HEK293T (cell line): ENCODE results near the gene LIMCH1.

Experiments used
- CTCF ChIA-PET: fragments of 350-600 bp; formaldehyde crosslinking; extraction: SDS; loops from one replicate; lab custom pipeline; 2021; ENCODE audit warnings: antibody characterized with exemption, inconsistent platforms; lab: Yijun Ruan, JAX
- POLR2A ChIA-PET: fragments of 350-600 bp; formaldehyde crosslinking; extraction: SDS; loops from one replicate; lab custom pipeline; 2020; ENCODE audit warnings: antibody characterized with exemption, inconsistent platforms; lab: Yijun Ruan, JAX
- DNase-seq: peaks from one replicate; pipeline ENCODE4 v3.0.0; 2012; ENCODE audit warnings: mixed read lengths; ENCODE audit errors: extremely low spot score
- ARNT ChIP-seq: fragments of 450-650 bp; IDR thresholded peaks from 2 replicates; pipeline ENCODE4 v1.6.1; 2017; ENCODE audit warnings: mild to moderate bottlenecking
- BHLHE40 ChIP-seq: fragments of 450-650 bp; IDR thresholded peaks from 2 replicates; pipeline ENCODE4 v1.6.1; 2016; ENCODE audit warnings: mild to moderate bottlenecking, moderate library complexity, borderline replicate concordance
- CTBP1 ChIP-seq: fragments of 450-650 bp; IDR thresholded peaks from 2 replicates; pipeline ENCODE4 v1.6.1; 2016; ENCODE audit warnings: borderline replicate concordance
- ELF4 ChIP-seq: fragments of 450-650 bp; IDR thresholded peaks from 2 replicates; pipeline ENCODE4 v1.6.1; 2017; ENCODE audit warnings: antibody characterized with exemption
- FOXA1 ChIP-seq: fragments of 450-650 bp; IDR thresholded peaks from 2 replicates; pipeline ENCODE4 v1.6.1; 2016; ENCODE audit warnings: mild to moderate bottlenecking
- FOXK2 ChIP-seq: fragments of 450-650 bp; IDR thresholded peaks from 2 replicates; pipeline ENCODE4 v1.6.1; 2016; ENCODE audit warnings: mild to moderate bottlenecking
- FOXM1 ChIP-seq: fragments of 450-650 bp; IDR thresholded peaks from 2 replicates; pipeline ENCODE4 v1.6.1; 2017; ENCODE audit warnings: mild to moderate bottlenecking, borderline replicate concordance
- HDGF ChIP-seq: fragments of 450-650 bp; IDR thresholded peaks from 2 replicates; pipeline ENCODE4 v1.6.1; 2017; ENCODE audit warnings: antibody characterized with exemption, borderline replicate concordance
- L3MBTL2 ChIP-seq: fragments of 450-650 bp; conservative IDR thresholded peaks from 2 replicates; pipeline ENCODE4 v1.6.1; 2016; ENCODE audit warnings: mild to moderate bottlenecking
- LEF1 ChIP-seq: fragments of 450-650 bp; IDR thresholded peaks from 2 replicates; pipeline ENCODE4 v1.6.1; 2017; ENCODE audit warnings: mild to moderate bottlenecking, borderline replicate concordance
- NFRKB ChIP-seq: fragments of 450-650 bp; IDR thresholded peaks from 2 replicates; pipeline ENCODE4 v1.6.1; 2016; ENCODE audit warnings: mild to moderate bottlenecking, moderate library complexity
- PKNOX1 ChIP-seq: fragments of 450-650 bp; IDR thresholded peaks from 2 replicates; pipeline ENCODE4 v1.6.1; 2016
- SP1 ChIP-seq: fragments of 450-650 bp; IDR thresholded peaks from 2 replicates; pipeline ENCODE4 v1.6.1; 2017
- SUZ12 ChIP-seq: fragments of 450-650 bp; IDR thresholded peaks from 2 replicates; pipeline ENCODE4 v1.6.1; 2016; ENCODE audit warnings: mild to moderate bottlenecking
- TARDBP ChIP-seq: fragments of 450-650 bp; IDR thresholded peaks from 2 replicates; pipeline ENCODE4 v1.6.1; 2016
- ZNF384 ChIP-seq: fragments of 450-650 bp; IDR thresholded peaks from 2 replicates; pipeline ENCODE4 v1.6.1; 2016

The LIMCH1 gene

GRCh38 chr4:41542526-41543275 lies 4.7 kb downstream of the LIMCH1 start:
- no peak for DNase-seq
- CTCF ChIA-PET: interaction anchor here (0.7 to 1.0 kb wide), 2 partner anchors 11 to 125 kb away, joined by 3 read pairs; no protein-coding TSS in a partner anchor
- POLR2A ChIA-PET: no interaction called here
- TF ChIP-seq ARNT: no peak
- no peak for TF ChIP-seq TARDBP
- no peak for TF ChIP-seq BHLHE40
- no peak for TF ChIP-seq L3MBTL2
- no peak for TF ChIP-seq FOXA1
- no peak for TF ChIP-seq NFRKB
- no peak for TF ChIP-seq SUZ12
- TF ChIP-seq ELF4: no peak
- no peak for TF ChIP-seq FOXK2
- no peak for TF ChIP-seq FOXM1
- no peak for TF ChIP-seq CTBP1
- TF ChIP-seq PKNOX1: no peak
- TF ChIP-seq LEF1: no peak
- no peak for TF ChIP-seq SP1
- TF ChIP-seq HDGF: no peak
- no peak for TF ChIP-seq ZNF384

GRCh38 chr4:41545238-41545637 lies 7.3 kb downstream of the LIMCH1 start:
- ChIA-PET POLR2A (interaction anchor here (0.7 kb wide), 1 partner anchor 35 kb away, joined by 3 read pairs; no protein-coding TSS in a partner anchor), CTCF (interaction anchor here (0.7 kb wide), 1 partner anchor 134 kb away, joined by 3 read pairs; no protein-coding TSS in a partner anchor)
- DNase-seq: no peak
- TF ChIP-seq TARDBP (no peak), L3MBTL2 (no peak), NFRKB (no peak), FOXK2 (no peak), CTBP1 (no peak), ELF4 (no peak), FOXA1 (no peak), LEF1 (no peak), FOXM1 (no peak), BHLHE40 (no peak), ZNF384 (no peak), SP1 (no peak), ARNT (no peak), HDGF (no peak), PKNOX1 (no peak), SUZ12 (no peak)

GRCh38 chr4:41546638-41547037 lies 8.7 kb downstream of the LIMCH1 start:
- DNase-seq: no peak
- ChIA-PET CTCF (no interaction called here), POLR2A (interaction anchor here (0.8 kb wide), 1 partner anchor 46 kb away, joined by 4 read pairs; no protein-coding TSS in a partner anchor)

GRCh38 chr4:41548305-41548880 lies 10.4 kb downstream of the LIMCH1 start:
- ChIA-PET POLR2A (no interaction called here), CTCF (no interaction called here)
- TF ChIP-seq ZNF384 (no peak), ELF4 (no peak), CTBP1 (no peak), FOXM1 (no peak), NFRKB (no peak), L3MBTL2 (no peak), HDGF (no peak), BHLHE40 (no peak), FOXK2 (no peak)
- DNase-seq: no peak

More at GRCh38 chr4:41546638-41547037, 8.7 kb downstream of the LIMCH1 start:
- TF ChIP-seq ZNF384 (no peak), NFRKB (no peak), LEF1 (no peak), L3MBTL2 (no peak), PKNOX1 (no peak)

- no peak for DNase-seq
- ChIA-PET CTCF (no interaction called here), POLR2A (no interaction called here)
- no peak for TF ChIP-seq NFRKB
- TF ChIP-seq SP1: no peak
- no peak for TF ChIP-seq PKNOX1
- no peak for TF ChIP-seq ELF4
- no peak for TF ChIP-seq TARDBP
- no peak for TF ChIP-seq ZNF384
- TF ChIP-seq FOXA1: no peak
- no peak for TF ChIP-seq ARNT
- no peak for TF ChIP-seq FOXK2
Measured at GRCh38 chr4:41549478-41549877, 11.5 kb downstream of the LIMCH1 start.
